ENCODE data around the gene FZD1.

The FZD1 gene

DNA sequence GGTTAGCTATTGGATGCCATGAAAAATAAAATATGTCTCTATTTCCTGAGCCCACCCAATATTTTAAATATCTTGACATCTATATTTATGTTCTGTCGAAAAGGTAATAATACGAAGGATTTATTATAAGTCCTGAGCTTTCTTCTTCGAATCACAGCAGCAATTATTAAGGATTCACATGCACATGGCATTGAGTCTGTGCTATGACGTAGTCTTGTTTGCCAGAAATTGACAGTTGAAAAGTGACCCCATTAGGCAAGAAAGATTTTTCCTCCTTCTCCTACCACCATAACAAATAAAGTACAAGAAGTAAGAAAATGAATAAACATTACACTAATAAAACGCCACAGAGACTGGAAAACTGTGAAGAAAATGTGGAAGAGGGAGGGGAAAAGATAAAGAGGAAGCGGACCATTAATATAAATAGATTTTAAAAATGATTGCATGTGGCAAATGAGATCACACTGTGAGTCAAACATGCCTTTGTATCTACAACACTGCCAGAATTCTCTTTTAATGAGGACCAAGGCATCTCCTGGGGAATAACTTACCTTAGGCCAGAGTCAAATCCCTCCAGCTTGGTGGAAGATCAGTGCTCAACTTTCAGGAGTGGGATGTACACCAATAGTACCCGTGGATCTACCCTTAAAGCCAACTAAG is 21.6 kb downstream of the FZD1 start:
- Histone ChIP-seq H3K36me3 (no peaks in the 10 kb centered on the region), H3K4me1 (no peaks in the 10 kb centered on the region), H4K20me1 (no peaks in the 10 kb centered on the region), H3K27ac (no peak overlapping the region), H3K9ac (no peak overlapping the region), H3K9me3 (no peaks in the 10 kb centered on the region), H3K27me3 (no peaks in the 10 kb centered on the region), H3K4me2 (no peak overlapping the region), H3K4me3 (no peak overlapping the region)
- no peak for TF ChIP-seq Cebpa-rat (IDR thresholded peaks at IDR 0.05)

DNA sequence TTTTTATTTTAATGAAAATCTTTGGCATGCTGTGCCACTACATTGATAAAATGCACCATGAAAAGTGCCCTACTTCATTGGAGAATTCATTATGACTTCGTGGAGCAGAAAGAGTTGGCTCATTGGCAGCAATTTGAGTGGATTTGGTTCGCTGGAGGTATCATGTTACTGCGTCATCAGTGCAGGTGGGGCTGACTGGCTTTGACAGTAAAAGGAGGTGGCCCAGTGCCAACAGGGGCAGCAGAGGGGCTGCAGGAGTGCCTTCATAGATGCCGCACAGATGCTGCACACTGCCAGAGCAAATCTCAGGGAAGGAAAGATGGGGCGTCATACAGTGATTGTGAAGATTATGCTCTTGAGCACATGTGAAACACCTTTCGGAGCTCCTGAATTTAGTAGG is 22.2 kb downstream of the FZD1 start:
- Histone ChIP-seq H3K27ac (no peak overlapping the region), H3K9ac (no peak overlapping the region), H4K20me1 (no peaks in the 10 kb centered on the region), H3K4me3 (no peak overlapping the region), H3K9me3 (no peaks in the 10 kb centered on the region), H3K36me3 (no peaks in the 10 kb centered on the region), H3K27me3 (no peaks in the 10 kb centered on the region), H3K4me2 (no peak overlapping the region), H3K4me1 (no peaks in the 10 kb centered on the region)
- TF ChIP-seq Cebpa-rat (IDR thresholded peaks at IDR 0.05) = no peak

DNA sequence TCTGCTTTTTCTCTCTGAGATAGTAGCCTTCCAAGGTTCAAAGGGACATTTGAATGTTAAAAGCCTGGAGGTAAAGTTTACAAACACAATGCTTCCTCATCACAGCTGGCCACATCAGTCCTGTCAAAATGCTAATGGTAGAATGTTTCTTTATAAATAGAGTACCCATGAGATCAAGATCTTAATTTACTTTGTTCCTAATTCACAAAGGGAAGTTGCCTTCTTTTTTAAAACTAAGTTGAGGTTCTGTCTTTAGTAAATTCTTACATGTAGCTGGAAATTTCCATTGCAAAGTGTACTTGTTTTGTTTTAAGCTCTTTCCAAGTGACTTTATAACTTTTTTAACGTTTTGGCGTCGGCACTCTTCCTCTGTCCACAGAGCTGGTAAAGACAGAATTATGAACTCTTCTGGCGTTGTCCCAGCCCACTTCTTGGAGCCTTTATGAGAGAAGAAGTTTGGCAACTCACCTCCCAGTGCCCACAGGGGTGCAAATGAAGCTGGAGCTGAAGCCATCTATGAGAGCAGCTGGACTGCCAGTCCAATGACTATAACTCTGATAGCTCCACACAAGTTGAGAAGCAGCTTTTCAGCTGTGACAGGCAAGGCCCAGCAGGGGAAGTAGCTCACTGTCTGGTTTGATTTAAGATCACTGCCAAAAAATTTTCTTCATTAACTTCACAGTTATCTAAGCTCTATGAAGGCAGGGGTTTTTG is 23.3 kb downstream of the FZD1 start:
- Histone ChIP-seq H3K4me3 (no peak overlapping the region), H3K36me3 (no peaks in the 10 kb centered on the region), H4K20me1 (no peaks in the 10 kb centered on the region), H3K27ac (no peak overlapping the region), H3K9me3 (no peaks in the 10 kb centered on the region), H3K4me1 (no peaks in the 10 kb centered on the region), H3K9ac (no peak overlapping the region), H3K4me2 (no peak overlapping the region), H3K27me3 (no peaks in the 10 kb centered on the region)
- no peak for TF ChIP-seq Cebpa-rat (IDR thresholded peaks at IDR 0.05)

GRCh38 chr7:91288208-91288824 is 24.1 kb downstream of the FZD1 start:
- Histone ChIP-seq H3K4me3 (no peak overlapping the region), H3K27me3 (no peaks in the 10 kb centered on the region), H4K20me1 (no peaks in the 10 kb centered on the region), H3K36me3 (no peaks in the 10 kb centered on the region), H3K9ac (no peak overlapping the region), H3K9me3 (no peaks in the 10 kb centered on the region), H3K4me1 (no peaks in the 10 kb centered on the region), H3K27ac (no peak overlapping the region), H3K4me2 (no peak overlapping the region)
- no peak for TF ChIP-seq Cebpa-rat (IDR thresholded peaks at IDR 0.05)

DNA sequence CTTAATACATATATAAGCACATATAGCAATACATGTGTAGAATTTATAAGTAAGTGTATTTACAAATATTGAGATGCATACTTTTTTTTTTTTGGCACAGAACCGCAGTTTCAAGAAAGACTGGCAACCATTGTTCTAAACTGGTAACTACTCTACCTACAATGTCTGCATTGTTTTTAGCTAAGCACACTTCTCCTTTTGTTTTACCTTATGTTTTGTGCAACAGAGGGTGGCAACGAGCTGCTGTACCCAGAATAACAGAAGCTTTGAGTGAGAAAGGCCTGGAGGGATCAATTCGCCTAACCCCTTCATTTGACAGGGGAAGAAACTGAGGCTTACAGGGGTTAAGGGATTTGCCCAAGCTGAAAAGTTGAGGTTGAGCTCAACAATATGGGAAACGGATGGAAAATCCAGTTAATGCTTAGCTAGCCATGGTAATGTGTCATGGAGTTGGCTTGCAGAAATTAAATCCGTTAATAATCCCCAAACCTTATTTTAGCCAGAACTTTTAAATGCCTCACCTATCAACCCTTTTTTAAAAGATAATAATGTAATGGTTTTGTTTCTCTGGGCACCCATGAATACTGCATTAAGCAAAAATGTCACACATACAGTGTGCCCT is 25.5 kb downstream of the FZD1 start:
- Histone ChIP-seq H3K27ac (no peak overlapping the region), H3K4me3 (no peak overlapping the region), H3K4me2 (no peak overlapping the region), H4K20me1 (no peaks in the 10 kb centered on the region), H3K4me1 (no peaks in the 10 kb centered on the region), H3K27me3 (no peaks in the 10 kb centered on the region), H3K9ac (no peak overlapping the region), H3K36me3 (no peaks in the 10 kb centered on the region), H3K9me3 (no peaks in the 10 kb centered on the region)
- no peak for TF ChIP-seq Cebpa-rat (IDR thresholded peaks at IDR 0.05)

DNA sequence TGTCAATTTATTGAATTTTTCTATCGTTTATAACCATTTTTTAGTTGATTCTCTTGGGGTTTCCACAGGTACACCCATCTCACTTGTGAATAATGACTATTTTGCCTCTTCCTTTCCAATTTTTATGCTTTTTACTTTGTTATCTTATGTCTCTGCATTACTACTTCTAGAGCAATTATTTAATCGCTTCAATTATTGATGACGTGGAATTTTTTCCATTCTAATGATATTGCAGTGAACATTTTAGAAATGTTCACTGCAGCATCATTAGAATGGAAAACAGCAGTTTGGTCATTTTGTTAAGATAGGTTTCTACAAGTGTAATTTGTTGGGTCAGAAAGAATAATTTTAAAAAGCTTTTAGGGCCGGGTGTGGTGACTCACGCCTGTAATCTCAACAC is 27.1 kb downstream of the FZD1 start:
- TF ChIP-seq Cebpa-rat (IDR thresholded peaks at IDR 0.05) = no peak
- Histone ChIP-seq H3K4me3 (no peak overlapping the region), H3K27ac (no peak overlapping the region), H3K9me3 (no peaks in the 10 kb centered on the region), H3K4me2 (no peak overlapping the region), H3K9ac (no peak overlapping the region), H3K4me1 (no peaks in the 10 kb centered on the region), H3K27me3 (no peaks in the 10 kb centered on the region), H4K20me1 (no peaks in the 10 kb centered on the region), H3K36me3 (no peaks in the 10 kb centered on the region)

DNA sequence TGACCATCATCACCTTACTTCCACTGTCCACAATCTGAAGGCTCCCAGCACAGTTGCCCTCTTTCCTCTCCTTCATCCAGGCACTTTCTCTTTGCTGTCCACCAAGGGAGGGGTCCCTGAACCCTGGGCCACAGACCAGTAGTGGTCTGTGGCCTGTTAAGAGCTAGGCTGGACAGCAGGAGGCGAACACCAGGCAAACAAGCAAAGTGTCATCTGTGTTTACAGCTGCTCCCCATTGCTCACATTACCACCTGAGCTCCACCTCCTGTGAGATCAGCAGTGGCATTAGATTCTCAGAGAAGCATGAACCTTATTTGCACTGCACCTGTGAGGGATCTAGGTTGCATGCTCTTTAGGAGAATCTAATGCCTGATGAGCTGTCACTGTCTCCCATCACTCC is 27.7 kb downstream of the FZD1 start:
- H3K4me1 ChIP-seq = no peaks in the 10 kb centered on the region
- no peaks in the 10 kb centered on the region for H4K20me1 ChIP-seq
- no peaks in the 10 kb centered on the region for H3K9me3 ChIP-seq
- no peaks in the 10 kb centered on the region for H3K36me3 ChIP-seq
- H3K4me3 ChIP-seq = no peak overlapping the region
- no peaks in the 10 kb centered on the region for H3K27me3 ChIP-seq
- TF ChIP-seq Cebpa-rat (IDR thresholded peaks at IDR 0.05) = no peak
- H3K4me2 ChIP-seq = no peak overlapping the region
- H3K9ac ChIP-seq = no peak overlapping the region
- no peak overlapping the region for H3K27ac ChIP-seq

DNA sequence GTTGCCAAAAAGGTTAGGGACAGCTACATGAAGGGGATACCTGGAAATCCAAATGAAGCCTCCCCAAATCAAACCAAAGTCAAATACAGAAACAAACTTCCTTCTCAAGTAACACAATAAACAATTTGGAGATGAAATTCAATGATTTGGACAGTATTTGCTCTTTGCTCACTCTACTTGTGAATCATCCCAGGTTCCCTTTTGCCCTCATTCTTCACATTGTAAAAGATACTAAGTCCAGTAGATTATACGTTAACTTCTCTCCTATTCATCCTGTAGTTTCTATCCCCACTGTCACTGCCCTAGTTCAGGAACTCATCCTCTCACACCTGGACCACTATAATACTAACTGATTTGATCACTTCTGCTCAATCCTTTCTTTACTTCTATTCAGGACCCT is 28.3 kb downstream of the FZD1 start:
- Histone ChIP-seq H3K4me2 (no peak overlapping the region), H4K20me1 (no peaks in the 10 kb centered on the region), H3K27me3 (no peaks in the 10 kb centered on the region), H3K4me3 (no peak overlapping the region), H3K9ac (no peak overlapping the region), H3K27ac (no peak overlapping the region), H3K36me3 (no peaks in the 10 kb centered on the region), H3K4me1 (no peaks in the 10 kb centered on the region), H3K9me3 (no peaks in the 10 kb centered on the region)
- no peak for TF ChIP-seq Cebpa-rat (IDR thresholded peaks at IDR 0.05)

DNA sequence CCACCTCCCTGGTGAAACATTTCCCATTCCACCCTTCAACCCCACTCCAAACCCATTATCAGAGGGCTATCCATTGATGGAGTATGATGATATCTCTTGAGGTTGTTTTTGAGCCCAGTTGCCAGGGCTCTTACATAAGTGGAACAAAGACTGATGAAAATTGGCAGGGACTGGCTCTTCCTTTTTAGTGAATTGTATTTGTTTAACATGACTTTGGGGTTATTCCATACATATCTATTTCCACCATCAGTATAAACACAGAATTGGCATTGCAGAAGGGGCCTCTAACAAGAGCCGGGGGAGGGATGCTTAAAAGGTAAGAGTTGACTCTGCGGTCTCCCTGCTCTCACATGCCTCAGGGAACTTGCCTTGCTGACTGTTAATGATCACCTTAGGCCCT is 28.9 kb downstream of the FZD1 start:
- H3K27ac ChIP-seq = no peak overlapping the region
- H3K9me3 ChIP-seq = no peaks in the 10 kb centered on the region
- H3K4me1 ChIP-seq = no peaks in the 10 kb centered on the region
- no peak overlapping the region for H3K9ac ChIP-seq
- H3K4me3 ChIP-seq = no peak overlapping the region
- no peaks in the 10 kb centered on the region for H3K27me3 ChIP-seq
- H4K20me1 ChIP-seq = no peaks in the 10 kb centered on the region
- H3K36me3 ChIP-seq = no peaks in the 10 kb centered on the region
- no peak for TF ChIP-seq Cebpa-rat (IDR thresholded peaks at IDR 0.05)
- no peak overlapping the region for H3K4me2 ChIP-seq

- Histone ChIP-seq H3K4me3 (no peak overlapping the region), H3K27ac (no peak overlapping the region), H3K27me3 (no peaks in the 10 kb centered on the region), H3K4me1 (no peaks in the 10 kb centered on the region), H3K9ac (no peak overlapping the region), H3K36me3 (no peaks in the 10 kb centered on the region), H4K20me1 (no peaks in the 10 kb centered on the region), H3K9me3 (no peaks in the 10 kb centered on the region), H3K4me2 (no peak overlapping the region)
- no peak for TF ChIP-seq Cebpa-rat (IDR thresholded peaks at IDR 0.05)
Observed at GRCh38 chr7:91293840-91294239, 29.6 kb downstream of the FZD1 start.
